NCI-H146 treated with DMSO at 0.1 percent for 48 hours (cell line): Measurements from ENCODE around the gene ENAH.
"Not testable (repeated sequence)": the region's sequence is repeated elsewhere in the genome, so short reads cannot be mapped to it uniquely, and the experiment has no call there.

Experiments used
- DNase-seq: peaks from one replicate; lab custom pipeline; 2025; ENCODE audit not compliant: unreplicated experiment; lab: John Stamatoyannopoulos, UW

Gene ENAH

GRCh38 chr1:225532240-225532944 is 120.5 kb downstream of the ENAH start:
- peak; percentile 40 for DNase-seq

- no peak for DNase-seq
These were observed 123.2 kb downstream of the ENAH start for GRCh38 chr1:225529726-225530125.

GRCh38 chr1:225527575-225527974 is 125.3 kb downstream of the ENAH start:
- DNase-seq = no peak

DNA sequence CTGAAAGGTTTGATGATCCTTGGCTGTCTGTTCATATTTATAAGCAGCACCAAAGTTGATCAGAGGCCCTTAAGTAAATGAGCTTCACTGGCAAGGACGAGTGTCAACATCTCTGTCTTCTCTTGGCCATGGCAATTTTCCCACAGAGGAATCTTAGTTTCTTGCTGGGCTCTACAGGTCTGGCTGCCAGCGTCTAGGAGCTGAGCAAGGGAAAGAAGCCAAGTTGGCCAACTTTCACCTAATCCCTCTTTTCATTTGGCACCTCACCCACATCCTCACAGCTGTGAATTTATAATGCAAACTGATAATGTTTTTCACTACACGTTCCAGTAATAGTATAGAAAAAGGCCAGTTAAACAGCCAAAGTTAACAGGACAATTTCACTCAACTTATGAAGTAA is 126.0 kb downstream of the ENAH start:
- DNase-seq = no peak

DNA sequence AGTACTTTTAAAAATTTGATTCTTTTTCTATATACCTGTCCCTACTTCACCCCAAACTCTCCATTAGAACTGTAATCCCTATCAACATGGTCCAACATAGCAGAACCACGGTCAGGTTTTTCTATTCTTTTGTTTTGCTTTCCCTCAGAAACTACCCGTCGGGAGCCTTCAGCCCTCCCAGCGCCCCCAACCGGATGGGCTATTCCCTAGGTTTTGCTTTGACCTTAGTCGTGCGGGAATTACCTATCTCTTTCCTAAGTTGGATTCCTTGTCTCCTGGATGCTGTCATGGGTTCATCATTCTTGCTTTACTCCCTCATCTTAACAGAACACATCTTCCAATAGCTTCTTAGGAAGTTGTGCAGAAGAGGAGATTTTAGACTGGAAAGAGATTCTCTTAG is 127.5 kb downstream of the ENAH start:
- no peak for DNase-seq

- DNase-seq = no peak
These were observed 128.4 kb downstream of the ENAH start for GRCh38 chr1:225524570-225524969.

- DNase-seq = no peak
These were observed 129.5 kb downstream of the ENAH start for GRCh38 chr1:225523263-225523950.

DNA sequence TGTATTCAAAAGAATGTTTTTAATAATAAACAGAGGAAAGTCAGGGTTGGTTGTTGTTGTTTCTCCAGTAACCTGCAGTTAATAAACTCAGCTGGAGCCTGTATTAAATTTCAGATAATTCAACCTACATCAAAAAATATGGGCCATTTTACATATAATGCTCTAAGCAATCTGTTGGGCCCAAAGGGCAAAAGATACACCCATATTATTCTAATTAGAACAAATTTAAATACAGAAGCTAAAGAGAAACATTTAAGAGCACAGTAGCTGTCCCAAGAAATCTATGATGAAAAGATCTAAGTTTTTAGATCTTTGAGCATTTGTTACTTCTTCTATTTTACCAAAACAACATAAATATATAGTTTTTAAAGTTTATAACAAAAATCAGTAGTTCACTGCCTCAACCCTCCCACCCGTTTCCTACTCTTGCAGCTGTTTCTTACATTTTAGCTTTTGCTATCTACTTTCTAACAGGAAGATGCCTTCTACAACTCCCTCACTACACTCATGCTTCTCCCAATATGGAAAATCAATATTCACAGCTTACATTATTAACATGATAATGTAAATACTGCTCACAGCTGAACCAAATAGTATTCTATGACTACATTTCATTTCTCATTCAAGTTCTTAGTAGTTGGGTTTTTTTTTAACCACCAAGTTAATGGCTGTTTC is 130.2 kb downstream of the ENAH start:
- DNase-seq = no peak

DNA sequence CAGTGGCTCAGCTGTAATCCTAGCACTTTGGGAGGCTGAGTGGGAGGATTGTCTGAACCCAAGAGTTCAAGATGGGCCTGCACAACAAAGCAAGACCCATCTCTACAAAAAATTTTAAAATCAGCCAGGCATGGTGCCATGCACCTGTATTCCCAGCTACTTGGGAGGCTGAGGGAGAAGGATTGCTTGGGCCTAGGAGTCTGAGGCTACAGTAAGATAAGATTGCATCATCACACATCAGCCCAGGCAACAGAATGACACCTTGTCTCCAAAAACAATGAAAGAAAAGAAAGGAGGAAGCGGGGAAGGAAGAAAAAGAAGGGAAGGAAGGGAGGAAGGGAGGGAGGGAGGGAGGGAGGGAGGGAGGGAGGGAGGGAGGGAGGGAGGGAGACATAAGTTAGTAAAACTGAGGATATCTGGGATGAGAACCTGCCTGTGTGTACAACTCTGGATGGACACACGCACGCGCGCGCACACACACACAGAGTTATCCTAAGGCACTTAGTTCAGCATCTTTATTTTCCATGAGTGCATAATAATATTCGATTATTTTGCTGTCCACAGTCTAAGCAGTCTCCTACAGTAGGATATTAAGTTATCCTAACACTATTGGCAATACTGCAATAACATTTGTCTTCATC is 132.2 kb downstream of the ENAH start:
- DNase-seq = no peak

DNA sequence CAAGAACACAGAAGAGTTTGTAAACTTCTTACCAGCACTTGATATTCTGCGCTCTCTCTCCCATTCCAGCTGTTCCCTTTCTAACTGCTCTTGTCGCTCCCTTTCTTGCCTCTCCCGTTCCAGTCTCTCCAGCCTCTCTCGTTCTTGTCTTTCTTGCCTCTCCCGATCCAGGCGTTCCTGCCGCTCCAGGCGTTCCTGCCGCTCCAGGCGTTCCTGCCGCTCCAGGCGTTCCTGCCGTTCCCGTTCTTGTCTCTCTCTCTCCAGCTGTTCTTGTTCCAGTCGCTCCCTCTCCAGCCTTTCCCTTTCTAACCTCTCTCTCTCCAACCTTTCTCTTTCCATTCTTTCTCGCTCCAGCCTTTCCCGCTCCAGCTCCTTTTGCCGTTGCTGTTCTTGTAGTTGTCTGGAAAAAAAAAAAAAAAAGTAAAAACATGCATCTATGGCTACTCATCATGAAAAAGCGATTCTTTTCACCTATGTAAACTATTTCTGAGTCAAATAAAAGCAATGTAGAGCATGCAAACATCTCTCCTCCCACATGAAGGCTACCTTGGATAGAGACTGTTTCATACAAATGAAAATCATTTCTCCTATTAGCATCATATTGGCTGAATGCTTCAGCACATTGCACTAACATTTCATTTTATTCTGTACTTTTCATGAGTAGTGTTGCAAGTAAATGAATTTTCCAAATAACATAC is 133.6 kb downstream of the ENAH start:
- DNase-seq = no peak

DNA sequence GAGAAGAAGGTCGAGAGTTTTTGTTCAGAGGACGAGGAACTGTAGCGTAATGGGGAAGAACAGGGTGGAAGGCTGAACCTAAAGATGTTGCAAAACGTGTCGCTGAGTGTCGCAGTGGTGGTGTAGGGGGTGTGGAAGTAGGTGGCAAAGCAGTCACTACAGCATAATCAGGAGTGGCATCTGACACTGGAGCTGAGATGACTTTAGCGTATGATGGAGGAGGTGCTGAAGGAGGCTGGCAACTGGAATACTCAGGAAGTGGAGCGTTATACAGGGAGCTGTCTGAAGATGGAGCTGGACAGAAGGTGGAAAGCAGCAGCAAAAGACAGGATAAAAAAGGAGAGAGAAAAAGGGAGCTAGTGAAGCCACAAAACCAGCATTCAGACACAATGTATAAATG is 135.2 kb downstream of the ENAH start:
- DNase-seq = no peak

DNA sequence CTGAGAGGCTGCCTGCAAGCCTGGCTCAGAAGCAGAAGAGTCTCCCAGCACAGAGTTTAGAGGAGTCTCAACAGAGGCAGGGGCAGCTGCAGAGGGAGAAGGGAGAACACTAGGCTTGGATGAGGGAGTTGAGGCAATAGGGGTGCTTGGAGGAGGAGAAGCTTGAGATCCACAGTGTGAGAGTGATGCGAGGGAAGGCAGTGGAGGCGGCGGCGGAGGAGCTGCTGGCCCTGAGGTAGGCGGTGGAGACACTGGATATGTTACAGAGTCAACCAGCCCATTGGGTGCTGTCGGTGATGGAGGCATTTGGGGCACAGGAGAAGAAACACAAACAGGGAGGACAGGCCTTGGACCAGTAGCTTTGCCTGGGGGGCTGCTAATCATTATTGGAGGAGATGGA is 135.7 kb downstream of the ENAH start:
- no peak for DNase-seq

DNA sequence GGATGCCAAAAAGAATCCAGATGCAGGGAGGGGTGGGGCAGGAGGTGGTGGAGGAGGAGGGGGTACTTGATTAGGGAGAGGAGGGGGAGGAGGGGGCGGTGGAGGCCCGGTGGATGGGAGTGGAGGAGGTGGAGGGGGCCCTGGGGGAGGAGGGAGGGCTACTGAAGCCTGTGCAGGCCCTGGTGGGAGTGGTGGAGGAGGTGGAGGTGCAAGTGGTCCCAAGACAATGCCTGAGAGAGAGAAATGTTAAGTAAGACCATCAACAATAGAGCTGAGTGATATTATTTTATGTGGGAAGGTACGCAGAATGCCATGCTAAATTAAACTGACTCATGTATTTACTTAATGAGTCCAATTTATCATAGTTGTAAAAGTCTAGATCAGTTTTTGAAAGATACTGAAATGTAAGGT is 138.2 kb downstream of the ENAH start:
- DNase-seq = no peak

GRCh38 chr1:225513576-225513975 is 139.3 kb downstream of the ENAH start:
- DNase-seq = not testable (repeated sequence)

DNA sequence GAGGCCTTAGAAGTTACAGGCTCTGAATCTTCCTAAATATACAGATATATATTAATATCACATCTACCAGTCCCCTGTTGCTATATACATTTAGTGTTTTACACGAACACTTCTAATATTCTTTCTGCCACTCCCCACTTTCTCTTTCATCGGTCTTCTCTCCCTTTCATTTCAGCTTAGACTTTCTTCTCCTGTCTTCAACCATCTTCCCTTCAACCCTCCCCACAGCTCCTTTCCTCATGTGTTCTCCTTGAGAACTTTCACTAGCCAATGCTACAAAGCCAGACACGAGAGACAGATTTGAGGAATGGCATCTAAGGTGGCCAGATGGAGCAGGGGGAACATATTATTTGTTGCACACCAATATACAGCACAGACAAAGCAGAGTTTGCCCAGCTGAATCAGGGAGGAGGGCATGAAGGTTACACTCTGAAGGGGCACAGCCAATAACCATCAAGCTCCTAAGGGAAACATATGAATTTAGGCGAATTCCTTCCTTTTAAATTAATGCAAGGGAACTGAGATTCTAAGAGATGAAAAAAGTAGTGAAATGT is 141.0 kb downstream of the ENAH start:
- no peak for DNase-seq

DNA sequence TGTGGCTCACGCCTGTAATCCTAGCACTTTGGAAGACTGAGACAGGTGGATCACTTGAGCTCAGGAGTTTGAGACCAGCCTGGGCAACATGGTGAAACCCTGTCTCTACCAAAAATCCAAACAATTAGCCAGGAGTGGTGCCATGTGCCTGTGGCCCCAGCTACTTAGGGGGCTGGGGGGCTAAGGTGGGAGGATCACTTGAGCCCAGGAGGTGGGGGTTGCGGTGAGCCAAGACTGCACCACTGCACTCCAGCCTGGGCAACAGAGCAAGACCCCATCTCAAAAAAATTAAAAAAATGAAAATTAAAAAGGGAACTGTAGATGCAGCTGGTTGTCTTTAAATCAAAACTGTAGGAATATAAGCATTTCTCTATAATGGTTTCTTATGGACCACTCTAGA is 142.2 kb downstream of the ENAH start:
- not testable (repeated sequence) for DNase-seq

- DNase-seq = no peak
These were observed 143.2 kb downstream of the ENAH start for GRCh38 chr1:225509770-225510169.

DNA sequence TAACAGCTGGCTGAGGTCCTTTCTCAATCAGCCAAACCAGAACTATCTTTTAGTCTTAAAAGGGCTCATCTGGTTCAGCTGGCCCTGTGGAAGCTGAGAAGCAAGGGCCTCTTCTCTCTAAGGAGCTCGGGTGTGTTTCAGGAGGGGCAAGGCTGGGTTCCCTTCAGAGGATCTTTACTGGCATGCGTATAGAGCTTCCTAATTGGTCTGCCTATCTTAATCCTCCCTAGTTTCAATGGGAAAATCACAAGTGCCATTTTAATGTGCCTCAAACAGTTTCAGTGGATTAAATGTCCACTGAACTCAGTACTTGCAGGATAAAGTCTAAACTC is 143.6 kb downstream of the ENAH start:
- no peak for DNase-seq

GRCh38 chr1:225508538-225509375 is 144.2 kb downstream of the ENAH start:
- DNase-seq = peak; percentile 78

DNA sequence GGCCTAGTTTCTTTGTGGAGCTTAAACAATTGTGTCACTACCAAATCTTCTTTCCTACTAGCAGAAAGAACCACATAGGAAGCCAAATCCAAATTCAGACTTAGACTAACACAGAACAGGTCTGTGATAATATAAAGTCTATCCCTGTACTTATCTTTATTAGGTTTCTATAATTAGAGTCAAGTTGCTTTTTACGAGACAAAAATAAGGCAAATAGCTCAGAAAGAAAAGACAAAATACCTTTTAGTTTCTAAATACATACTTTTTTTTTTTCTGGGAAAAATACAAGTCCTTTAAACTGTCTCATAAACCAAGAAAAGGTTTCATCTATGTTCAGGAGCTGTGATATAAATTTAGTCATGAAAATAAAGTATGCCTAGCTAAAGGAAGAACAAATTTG is 146.2 kb downstream of the ENAH start:
- DNase-seq = no peak
